OCI-LY3 (cell line): Measurements from ENCODE around the gene PPM1K.

Experiments used
- H2AFZ ChIP-seq: fragments of 200-600, 300-600 bp; shearing (Covaris generic); 2 replicates; pipeline ENCODE4 v1.6.0; 2014; ENCODE audit warnings: antibody characterized with exemption, low read depth, low read length
- H3K27ac ChIP-seq: fragments of 200-600, 300-600 bp; sonication (generic); 2 replicates; pipeline ENCODE4 v1.5.1; 2014; ENCODE audit warnings: mild to moderate bottlenecking, low read length, moderate library complexity, mixed read lengths
- H3K27me3 ChIP-seq: fragments of 200-600, 300-600 bp; sonication (generic); 2 replicates; pipeline ENCODE4 v1.6.1; 2014; ENCODE audit warnings: low read depth, low read length, mixed read lengths
- H3K36me3 ChIP-seq: fragments of 200-600, 300-600 bp; sonication (generic); replicated peaks from 2 replicates; pipeline ENCODE3; 2014; ENCODE audit warnings: low read depth, low read length, mixed read lengths
- H3K4me1 ChIP-seq: fragments of 300-600, 200-600 bp; sonication (generic); 2 replicates; pipeline ENCODE4 v1.6.1; 2014; ENCODE audit warnings: low read length, mixed read lengths
- H3K4me2 ChIP-seq: fragments of 200-600, 300-600 bp; sonication (generic); 2 replicates; pipeline ENCODE4 v1.6.1; 2014; ENCODE audit warnings: low read length, mixed read lengths
- H3K4me3 ChIP-seq: fragments of 300-600, 200-600 bp; sonication (generic); 2 replicates; pipeline ENCODE4 v1.5.1; 2014; ENCODE audit warnings: antibody characterized with exemption, mild to moderate bottlenecking, low read length, moderate library complexity
- H3K79me2 ChIP-seq: fragments of 300-600, 200-600 bp; shearing (Covaris generic); 2 replicates; pipeline ENCODE4 v1.6.1; 2014; ENCODE audit warnings: mild to moderate bottlenecking, low read length, mixed read lengths
- H3K9ac ChIP-seq: fragments of 300-600, 200-600 bp; shearing (Covaris generic); 2 replicates; pipeline ENCODE4 v1.6.0; 2014; ENCODE audit warnings: mild to moderate bottlenecking, low read length, moderate library complexity
- H3K9me3 ChIP-seq: fragments of 200-600, 300-600 bp; shearing (Covaris generic); 2 replicates; pipeline ENCODE4 v1.6.1; 2014; ENCODE audit warnings: low read length, mixed read lengths; ENCODE audit not compliant: insufficient read depth
- H4K20me1 ChIP-seq: fragments of 200-600, 300-600 bp; sonication (generic); 2 replicates; pipeline ENCODE4 v1.6.1; 2016; ENCODE audit warnings: low read length, mixed read lengths; ENCODE audit not compliant: insufficient read depth
- CTCF ChIP-seq: fragments of 200-600, 300-600 bp; sonication (generic); IDR thresholded peaks from 2 replicates; pipeline ENCODE4 v1.5.1; 2014; ENCODE audit warnings: antibody characterized with exemption, low read length, low read depth
- EZH2phosphoT487 ChIP-seq: fragments of 200-600 bp; shearing (Covaris generic); IDR thresholded peaks from 2 replicates; pipeline ENCODE4 v1.6.1; 2018; ENCODE audit warnings: antibody characterized with exemption, mixed run types, low read depth

Gene PPM1K

GRCh38 chr4:88275949-88276515 is 8.3 kb downstream of the PPM1K start:
- H4K20me1 ChIP-seq, result peaks cover 10% of the 10 kb centered on the region
- TF ChIP-seq CTCF, result no peak
- no peak for TF ChIP-seq EZH2phosphoT487
- H3K27me3 ChIP-seq, result no peaks in the 10 kb centered on the region
- H3K9ac ChIP-seq, result no peak overlapping the region
- H3K9me3 ChIP-seq, result no peaks in the 10 kb centered on the region
- peaks cover 43% of the 10 kb centered on the region for H3K79me2 ChIP-seq
- peak overlapping the region; percentile 54 for H3K4me2 ChIP-seq
- no peak overlapping the region for H2AFZ ChIP-seq
- peaks cover 26% of the 10 kb centered on the region for H3K4me1 ChIP-seq
- H3K36me3 ChIP-seq, result peaks cover 37% of the 10 kb centered on the region
- H3K27ac ChIP-seq, result peak overlapping the region; percentile 28
- H3K4me3 ChIP-seq, result peak overlapping the region; percentile 27; the same call in 1 of the 2 replicates

- peak overlapping the region; percentile 54 for H3K4me2 ChIP-seq
- peaks cover 10% of the 10 kb centered on the region for H4K20me1 ChIP-seq
- peak overlapping the region; percentile 28 for H3K27ac ChIP-seq
- H3K27me3 ChIP-seq, result no peaks in the 10 kb centered on the region
- H2AFZ ChIP-seq, result no peak overlapping the region
- no peak overlapping the region for H3K9ac ChIP-seq
- peaks cover 23% of the 10 kb centered on the region for H3K4me1 ChIP-seq
- no peak for TF ChIP-seq EZH2phosphoT487
- no peak for TF ChIP-seq CTCF
- H3K4me3 ChIP-seq, result peak overlapping the region; percentile 27
- peaks cover 40% of the 10 kb centered on the region for H3K36me3 ChIP-seq
- H3K9me3 ChIP-seq, result no peaks in the 10 kb centered on the region
- H3K79me2 ChIP-seq, result peaks cover 38% of the 10 kb centered on the region
Observed at GRCh38 chr4:88275516-88275915, 8.8 kb downstream of the PPM1K start.

- Histone ChIP-seq H3K9me3 (no peaks in the 10 kb centered on the region), H3K4me2 (no peak overlapping the region), H3K9ac (no peak overlapping the region), H3K79me2 (no peaks in the 10 kb centered on the region), H2AFZ (no peak overlapping the region), H3K36me3 (peaks cover 55% of the 10 kb centered on the region), H3K4me1 (no peaks in the 10 kb centered on the region), H3K27me3 (no peaks in the 10 kb centered on the region), H3K27ac (no peak overlapping the region), H3K4me3 (no peak overlapping the region), H4K20me1 (no peaks in the 10 kb centered on the region)
- TF ChIP-seq CTCF (no peak), EZH2phosphoT487 (no peak)
Observed at GRCh38 chr4:88268913-88269312, 15.4 kb downstream of the PPM1K start.

GRCh38 chr4:88264336-88264735 is 20.0 kb downstream of the PPM1K start:
- Histone ChIP-seq H3K36me3 (peaks cover 54% of the 10 kb centered on the region), H3K79me2 (no peaks in the 10 kb centered on the region), H3K27me3 (no peaks in the 10 kb centered on the region), H3K4me3 (no peak overlapping the region), H2AFZ (no peak overlapping the region), H3K9me3 (no peaks in the 10 kb centered on the region), H3K9ac (no peak overlapping the region), H3K4me1 (no peaks in the 10 kb centered on the region), H3K4me2 (no peak overlapping the region), H3K27ac (no peak overlapping the region), H4K20me1 (no peaks in the 10 kb centered on the region)
- no peak for TF ChIP-seq CTCF
- TF ChIP-seq EZH2phosphoT487, result no peak
